NCI-H460 (cell line): ENCODE measurements around the gene TEX101. TPM values are rescaled to one million over a fixed set of nuclear protein-coding genes. Genes with fewer than 3 reads are reported as not detected.

ENCODE experiments used
- total RNA-seq: library from RNA; depleted of rRNA; stranded (reverse); fragments of >200 nt; shearing (Covaris generic); gene quantifications from 2 replicates; pipeline ENCODE4 v1.2.3, GENCODE V29; 2014; rRNA removed

Gene TEX101
- total RNA-seq, 1 experiment from 2014 or later = not detected

Other genes starting within 250 kb of the TEX101 start
- gene PSG5, start 228.4 kb upstream of the TEX101 start, total RNA-seq = not detected in 2 replicates
- not detected in 2 replicates for gene PSG4, start 209.3 kb upstream of the TEX101 start, total RNA-seq
- not detected in 2 replicates for gene PSG9, start 145.4 kb upstream of the TEX101 start, total RNA-seq
- gene CD177, start 61.2 kb upstream of the TEX101 start, total RNA-seq = not detected in 2 replicates
- gene LYPD3, start 50.7 kb downstream of the TEX101 start, total RNA-seq = 0.05 and 0.29 TPM in 2 replicates
- 11.4 and 14.3 TPM in 2 replicates for gene PHLDB3, start 89.9 kb downstream of the TEX101 start, total RNA-seq
- 32.5 and 39.0 TPM in 2 replicates for gene ETHE1, start 112.3 kb downstream of the TEX101 start, total RNA-seq
- gene ZNF575, start 118.3 kb downstream of the TEX101 start, total RNA-seq = 0.32 and 0.35 TPM in 2 replicates
- gene XRCC1, start 160.6 kb downstream of the TEX101 start, total RNA-seq = 13.5 and 17.9 TPM in 2 replicates
- not detected in 2 replicates for gene PINLYP, start 160.9 kb downstream of the TEX101 start, total RNA-seq
- gene IRGQ, start 181.2 kb downstream of the TEX101 start, total RNA-seq = 5.7 and 8.1 TPM in 2 replicates
- 4.4 and 4.6 TPM in 2 replicates for gene ZNF576, start 181.7 kb downstream of the TEX101 start, total RNA-seq
- 0.10 and 0.55 TPM in 2 replicates for gene SRRM5, start 197.2 kb downstream of the TEX101 start, total RNA-seq
- gene ZNF428, start 204.7 kb downstream of the TEX101 start, total RNA-seq = 15.4 and 17.5 TPM in 2 replicates
- gene CADM4, start 225.0 kb downstream of the TEX101 start, total RNA-seq = 3.1 and 5.9 TPM in 2 replicates